ENCODE results near the gene KCNJ14. TPM values are rescaled to one million over a fixed set of nuclear protein-coding genes. Genes with fewer than 3 reads are reported as not detected.
"Not testable (repeated sequence)": the region's sequence is repeated elsewhere in the genome, so short reads cannot be mapped to it uniquely, and the experiment has no call there.

KCNJ14 gene
- total RNA-seq, 1 donor = 1.7 TPM

- peaks cover 9% of the 10 kb centered on the region for H3K4me1 ChIP-seq (ENCODE audit: insufficient read depth, low read length)
- H3K4me3 ChIP-seq (ENCODE audit: low read length) = no peak overlapping the region
- no peaks in the 10 kb centered on the region for H3K27me3 ChIP-seq (ENCODE audit: insufficient read depth, low read length)
- no peaks in the 10 kb centered on the region for H3K9me3 ChIP-seq (ENCODE audit: low read depth, low read length)
Observed at GRCh38 chr19:48475369-48476068, 20.1 kb downstream of the KCNJ14 start.

GRCh38 chr19:48476176-48476575, 20.8 kb downstream of the KCNJ14 start:
- Histone ChIP-seq H3K9me3 (ENCODE audit: low read depth, low read length) (no peaks in the 10 kb centered on the region), H3K4me3 (ENCODE audit: low read length) (no peak overlapping the region), H3K27me3 (ENCODE audit: insufficient read depth, low read length) (no peaks in the 10 kb centered on the region), H3K4me1 (ENCODE audit: insufficient read depth, low read length) (peaks cover 12% of the 10 kb centered on the region)

GRCh38 chr19:48477067-48477685, 21.8 kb downstream of the KCNJ14 start:
- H3K9me3 ChIP-seq (ENCODE audit: low read depth, low read length) = no peaks in the 10 kb centered on the region
- H3K27me3 ChIP-seq (ENCODE audit: insufficient read depth, low read length) = no peaks in the 10 kb centered on the region
- H3K4me1 ChIP-seq (ENCODE audit: insufficient read depth, low read length) = peaks cover 16% of the 10 kb centered on the region
- no peak overlapping the region for H3K4me3 ChIP-seq (ENCODE audit: low read length)

GRCh38 chr19:48477698-48478338, 22.4 kb downstream of the KCNJ14 start:
- Histone ChIP-seq H3K4me3 (ENCODE audit: low read length) (no peak overlapping the region), H3K9me3 (ENCODE audit: low read depth, low read length) (no peaks in the 10 kb centered on the region), H3K4me1 (ENCODE audit: insufficient read depth, low read length) (peaks cover 16% of the 10 kb centered on the region), H3K27me3 (ENCODE audit: insufficient read depth, low read length) (no peaks in the 10 kb centered on the region)

- H3K9me3 ChIP-seq (ENCODE audit: low read depth, low read length) = no peaks in the 10 kb centered on the region
- H3K4me1 ChIP-seq (ENCODE audit: insufficient read depth, low read length) = peaks cover 16% of the 10 kb centered on the region
- H3K4me3 ChIP-seq (ENCODE audit: low read length) = no peak overlapping the region
- no peaks in the 10 kb centered on the region for H3K27me3 ChIP-seq (ENCODE audit: insufficient read depth, low read length)
Observed at GRCh38 chr19:48478339-48479256, 23.2 kb downstream of the KCNJ14 start.

GRCh38 chr19:48479686-48480085, 24.3 kb downstream of the KCNJ14 start:
- Histone ChIP-seq H3K27me3 (ENCODE audit: insufficient read depth, low read length) (no peaks in the 10 kb centered on the region), H3K9me3 (ENCODE audit: low read depth, low read length) (no peaks in the 10 kb centered on the region), H3K4me3 (ENCODE audit: low read length) (no peak overlapping the region), H3K4me1 (ENCODE audit: insufficient read depth, low read length) (peaks cover 16% of the 10 kb centered on the region)

- no peaks in the 10 kb centered on the region for H3K9me3 ChIP-seq (ENCODE audit: low read depth, low read length)
- no peaks in the 10 kb centered on the region for H3K27me3 ChIP-seq (ENCODE audit: insufficient read depth, low read length)
- H3K4me1 ChIP-seq (ENCODE audit: insufficient read depth, low read length) = peaks cover 16% of the 10 kb centered on the region
- H3K4me3 ChIP-seq (ENCODE audit: low read length) = peak overlapping the region; percentile 49
Observed at GRCh38 chr19:48480183-48480557, 24.8 kb downstream of the KCNJ14 start.

GRCh38 chr19:48480558-48481500, 25.5 kb downstream of the KCNJ14 start:
- Histone ChIP-seq H3K4me1 (ENCODE audit: insufficient read depth, low read length) (peaks cover 16% of the 10 kb centered on the region), H3K4me3 (ENCODE audit: low read length) (peak overlapping the region; percentile 49), H3K27me3 (ENCODE audit: insufficient read depth, low read length) (no peaks in the 10 kb centered on the region), H3K9me3 (ENCODE audit: low read depth, low read length) (no peaks in the 10 kb centered on the region)

- Histone ChIP-seq H3K27me3 (ENCODE audit: insufficient read depth, low read length) (no peaks in the 10 kb centered on the region), H3K4me1 (ENCODE audit: insufficient read depth, low read length) (peaks cover 16% of the 10 kb centered on the region), H3K9me3 (ENCODE audit: low read depth, low read length) (no peaks in the 10 kb centered on the region), H3K4me3 (ENCODE audit: low read length) (no peak overlapping the region)
Observed at GRCh38 chr19:48481846-48482639, 26.7 kb downstream of the KCNJ14 start.

GRCh38 chr19:48483301-48483700, 27.9 kb downstream of the KCNJ14 start:
- peaks cover 16% of the 10 kb centered on the region for H3K4me1 ChIP-seq (ENCODE audit: insufficient read depth, low read length)
- H3K27me3 ChIP-seq (ENCODE audit: insufficient read depth, low read length) = no peaks in the 10 kb centered on the region
- no peaks in the 10 kb centered on the region for H3K9me3 ChIP-seq (ENCODE audit: low read depth, low read length)
- H3K4me3 ChIP-seq (ENCODE audit: low read length) = no peak overlapping the region

GRCh38 chr19:48484247-48484893, 29.0 kb downstream of the KCNJ14 start:
- no peaks in the 10 kb centered on the region for H3K27me3 ChIP-seq (ENCODE audit: insufficient read depth, low read length)
- H3K9me3 ChIP-seq (ENCODE audit: low read depth, low read length) = no peaks in the 10 kb centered on the region
- no peak overlapping the region for H3K4me3 ChIP-seq (ENCODE audit: low read length)
- peaks cover 16% of the 10 kb centered on the region for H3K4me1 ChIP-seq (ENCODE audit: insufficient read depth, low read length)

- Histone ChIP-seq H3K27me3 (ENCODE audit: insufficient read depth, low read length) (no peaks in the 10 kb centered on the region), H3K4me1 (ENCODE audit: insufficient read depth, low read length) (peaks cover 17% of the 10 kb centered on the region), H3K9me3 (ENCODE audit: low read depth, low read length) (no peaks in the 10 kb centered on the region), H3K4me3 (ENCODE audit: low read length) (no peak overlapping the region)
Observed at GRCh38 chr19:48484931-48485612, 29.7 kb downstream of the KCNJ14 start.

GRCh38 chr19:48486706-48487105, 31.3 kb downstream of the KCNJ14 start:
- peaks cover 14% of the 10 kb centered on the region for H3K4me1 ChIP-seq (ENCODE audit: insufficient read depth, low read length)
- not testable (repeated sequence) for H3K4me3 ChIP-seq (ENCODE audit: low read length); H3K27me3 ChIP-seq (ENCODE audit: insufficient read depth, low read length); H3K9me3 ChIP-seq (ENCODE audit: low read depth, low read length)
